ENCODE data around the gene SMYD4. TPM values are rescaled to one million over a fixed set of nuclear protein-coding genes. Genes with fewer than 3 reads are reported as not detected.
A peak's percentile ranks its signal among the peaks of the same experiment; 100 is the strongest.

The SMYD4 gene, protein sequence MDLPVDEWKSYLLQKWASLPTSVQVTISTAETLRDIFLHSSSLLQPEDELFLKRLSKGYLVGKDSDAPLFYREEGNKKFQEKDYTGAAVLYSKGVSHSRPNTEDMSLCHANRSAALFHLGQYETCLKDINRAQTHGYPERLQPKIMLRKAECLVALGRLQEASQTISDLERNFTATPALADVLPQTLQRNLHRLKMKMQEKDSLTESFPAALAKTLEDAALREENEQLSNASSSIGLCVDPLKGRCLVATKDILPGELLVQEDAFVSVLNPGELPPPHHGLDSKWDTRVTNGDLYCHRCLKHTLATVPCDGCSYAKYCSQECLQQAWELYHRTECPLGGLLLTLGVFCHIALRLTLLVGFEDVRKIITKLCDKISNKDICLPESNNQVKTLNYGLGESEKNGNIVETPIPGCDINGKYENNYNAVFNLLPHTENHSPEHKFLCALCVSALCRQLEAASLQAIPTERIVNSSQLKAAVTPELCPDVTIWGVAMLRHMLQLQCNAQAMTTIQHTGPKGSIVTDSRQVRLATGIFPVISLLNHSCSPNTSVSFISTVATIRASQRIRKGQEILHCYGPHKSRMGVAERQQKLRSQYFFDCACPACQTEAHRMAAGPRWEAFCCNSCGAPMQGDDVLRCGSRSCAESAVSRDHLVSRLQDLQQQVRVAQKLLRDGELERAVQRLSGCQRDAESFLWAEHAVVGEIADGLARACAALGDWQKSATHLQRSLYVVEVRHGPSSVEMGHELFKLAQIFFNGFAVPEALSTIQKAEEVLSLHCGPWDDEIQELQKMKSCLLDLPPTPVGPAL
- total RNA-seq (2022) (26.2 and 32.1 TPM in 2 replicates), Bru-seq, nascent RNA (percentile 65 among the genes with signal in this experiment), BruChase-seq, experiment 1, labeled RNA remaining after a 2-hour chase (percentile 67 among the genes with signal in this experiment), BruChase-seq, experiment 2, labeled RNA remaining after a 6-hour chase (percentile 62 among the genes with signal in this experiment)
- long read RNA-seq, full-length matches to known transcripts: 13 of 22 reads
- long read RNA-seq, partial matches to known transcripts: 2 of 22 reads
- long read RNA-seq, other reads (novel, unspliced or antisense): 7 of 22 reads

DNA sequence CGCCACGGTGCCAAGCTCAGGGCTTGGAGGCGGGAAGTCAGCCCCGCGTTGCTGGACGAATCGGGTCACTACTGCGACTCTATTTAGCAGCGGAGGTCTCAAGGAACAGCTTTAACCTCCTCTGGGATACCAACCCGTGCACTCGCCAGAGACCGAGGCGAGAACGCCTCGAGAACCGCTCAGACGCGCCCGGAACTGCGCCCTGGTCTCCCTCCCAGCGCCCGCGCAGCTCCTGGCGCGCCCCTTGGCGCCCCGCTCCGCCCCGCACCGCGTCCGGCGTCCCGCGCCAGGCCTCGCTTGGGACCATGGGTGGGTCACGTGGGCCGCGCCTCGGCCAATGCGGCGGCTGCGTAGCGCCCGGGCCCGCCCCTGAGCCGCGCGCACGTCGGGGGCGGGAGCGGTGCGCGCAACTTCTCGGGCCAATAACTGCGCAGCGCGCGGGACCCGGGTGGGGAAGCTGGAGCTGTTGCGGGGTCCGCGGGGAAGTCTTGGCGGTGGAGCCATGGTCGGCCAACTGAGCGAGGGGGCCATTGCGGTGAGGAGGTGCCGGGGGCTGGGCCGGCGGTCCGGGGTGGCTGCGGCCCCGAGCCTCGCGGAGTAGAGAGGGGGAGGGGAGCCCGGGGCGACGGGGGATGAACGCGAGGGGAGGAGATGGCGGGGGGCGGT, at the start of gene SMYD4, which contains the start of gene RPA1:
Gene SMYD4, minus strand, starts transcription at position 311 of the 666 bp plus-strand sequence. CDS start 1,908 bp downstream, outside the sequence.
Gene RPA1, plus strand, starts transcription at position 414 of the 666 bp plus-strand sequence. Its CDS starts 89 bp downstream, at position 503.
- CTCF ChIA-PET: interaction anchor here (0.5 to 0.8 kb wide), 3 partner anchors 116 to 480 kb away, joined by 3 to 4 read pairs (median 4); no protein-coding TSS in a partner anchor

DNA sequence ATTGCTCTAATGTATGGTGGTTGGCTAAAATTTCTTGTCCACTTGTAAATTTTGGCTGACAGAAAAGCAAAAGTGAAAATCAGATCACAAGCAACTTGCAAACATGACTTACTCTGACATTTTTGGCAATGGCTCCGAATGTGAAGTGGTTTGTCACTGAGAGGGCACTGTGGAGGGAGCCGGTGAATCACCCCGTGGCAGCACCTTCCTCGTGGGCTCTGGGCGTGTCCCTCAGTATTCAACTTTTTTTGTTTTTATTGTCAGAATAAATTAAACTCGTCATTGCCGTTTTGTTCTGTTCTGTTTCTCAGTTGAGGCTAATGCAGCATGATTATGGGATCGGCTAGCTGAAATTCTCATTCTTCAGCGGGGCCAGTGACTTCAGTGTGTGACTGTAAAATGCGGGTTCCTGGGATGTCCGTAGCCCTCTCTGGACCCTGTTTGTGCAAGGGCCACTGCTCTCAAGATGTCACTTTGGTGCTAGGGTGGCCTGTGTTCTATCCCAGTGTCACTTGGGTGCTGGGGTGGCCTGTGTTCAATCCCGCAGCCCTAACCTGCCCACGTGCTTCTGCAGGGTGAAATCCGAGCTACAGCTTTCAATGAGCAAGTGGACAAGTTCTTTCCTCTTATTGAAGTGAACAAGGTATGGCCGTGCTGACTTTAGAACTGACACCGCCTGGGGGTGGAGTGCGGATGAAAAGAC, 48.9 kb upstream of the SMYD4 start:
- DNase-seq: no peak
- Mint-ChIP-seq H3K4me3 (ENCODE audit: unreplicated experiment) (no peak overlapping the region), H3K4me1 (ENCODE audit: low read depth, unreplicated experiment) (no peaks in the 10 kb centered on the region), H3K27ac (ENCODE audit: unreplicated experiment) (no peak overlapping the region), H3K9me3 (ENCODE audit: unreplicated experiment) (no peaks in the 10 kb centered on the region), H3K27me3 (ENCODE audit: insufficient read depth, unreplicated experiment) (no peaks in the 10 kb centered on the region), H3K36me3 (ENCODE audit: insufficient read depth, unreplicated experiment) (peaks cover 73% of the 10 kb centered on the region)
- ChIA-PET POLR2A (interaction anchor here (0.6 kb wide), 1 partner anchor 196 kb away, joined by 3 read pairs; no protein-coding TSS in a partner anchor), CTCF (no interaction called here)
- BruUV-seq (replicated peaks): no TSS peak
- no peaks in the 10 kb centered on the region for H3K9me3 ChIP-seq
- H3K27me3 ChIP-seq (replicated peaks; ENCODE audit: control insufficient read depth, insufficient read depth, low read length): no peaks in the 10 kb centered on the region
- no peak overlapping the region for H3K4me3 ChIP-seq (ENCODE audit: low read depth, low read length)
- H3K4me1 ChIP-seq: no peaks in the 10 kb centered on the region
- intact Hi-C loops (cut with micrococcal nuclease; ENCODE audit: unreplicated experiment): no loop called here
- TF ChIP-seq, protein P1, sequence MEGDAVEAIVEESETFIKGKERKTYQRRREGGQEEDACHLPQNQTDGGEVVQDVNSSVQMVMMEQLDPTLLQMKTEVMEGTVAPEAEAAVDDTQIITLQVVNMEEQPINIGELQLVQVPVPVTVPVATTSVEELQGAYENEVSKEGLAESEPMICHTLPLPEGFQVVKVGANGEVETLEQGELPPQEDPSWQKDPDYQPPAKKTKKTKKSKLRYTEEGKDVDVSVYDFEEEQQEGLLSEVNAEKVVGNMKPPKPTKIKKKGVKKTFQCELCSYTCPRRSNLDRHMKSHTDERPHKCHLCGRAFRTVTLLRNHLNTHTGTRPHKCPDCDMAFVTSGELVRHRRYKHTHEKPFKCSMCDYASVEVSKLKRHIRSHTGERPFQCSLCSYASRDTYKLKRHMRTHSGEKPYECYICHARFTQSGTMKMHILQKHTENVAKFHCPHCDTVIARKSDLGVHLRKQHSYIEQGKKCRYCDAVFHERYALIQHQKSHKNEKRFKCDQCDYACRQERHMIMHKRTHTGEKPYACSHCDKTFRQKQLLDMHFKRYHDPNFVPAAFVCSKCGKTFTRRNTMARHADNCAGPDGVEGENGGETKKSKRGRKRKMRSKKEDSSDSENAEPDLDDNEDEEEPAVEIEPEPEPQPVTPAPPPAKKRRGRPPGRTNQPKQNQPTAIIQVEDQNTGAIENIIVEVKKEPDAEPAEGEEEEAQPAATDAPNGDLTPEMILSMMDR (IDR thresholded peaks at IDR 0.05; ENCODE audit: insufficient read depth in 1 of 2, low read depth in 1 of 2, low read length in 1 of 2, severe bottlenecking in 1 of 2, unreplicated experiment in 1 of 2): no peak
- H3K36me3 ChIP-seq (ENCODE audit: control insufficient read depth, insufficient read depth, low read length): peaks cover 8% of the 10 kb centered on the region

More for the DNA sequence above, at the start of gene SMYD4, which contains the start of gene RPA1:
- peaks cover 37% of the 10 kb centered on the region for H3K36me3 Mint-ChIP-seq (ENCODE audit: insufficient read depth, unreplicated experiment)
- peak within 1 kb of the TSS; percentile 67 for H3K27ac Mint-ChIP-seq (ENCODE audit: unreplicated experiment)
- POLR2A ChIA-PET: interaction anchor here (0.9 to 2.0 kb wide), 3 partner anchors 19 to 113 kb away, joined by 4 to 14 read pairs (median 8); no protein-coding TSS in a partner anchor
- peaks cover 22% of the 10 kb centered on the region for H3K4me1 Mint-ChIP-seq (ENCODE audit: low read depth, unreplicated experiment)
- peak; percentile 86 to 94 for DNase-seq
- H3K27me3 Mint-ChIP-seq (ENCODE audit: insufficient read depth, unreplicated experiment): no peaks in the 10 kb centered on the region
- H3K9me3 Mint-ChIP-seq (ENCODE audit: unreplicated experiment): no peaks in the 10 kb centered on the region
- Histone ChIP-seq H3K9me3 (no peaks in the 10 kb centered on the region), H3K4me1 (no peaks in the 10 kb centered on the region), H3K4me3 (ENCODE audit: low read depth, low read length) (peak within 1 kb of the TSS; percentile 97), H3K36me3 (ENCODE audit: control insufficient read depth, insufficient read depth, low read length) (no peaks in the 10 kb centered on the region; the same call in 1 of the 2 replicates), H3K27me3 (replicated peaks; ENCODE audit: control insufficient read depth, insufficient read depth, low read length) (no peaks in the 10 kb centered on the region)
- no TSS peak for BruUV-seq (replicated peaks)
- intact Hi-C loops (cut with micrococcal nuclease; ENCODE audit: unreplicated experiment): no loop called here
- H3K4me3 Mint-ChIP-seq (ENCODE audit: unreplicated experiment): peak within 1 kb of the TSS; percentile 96
- TF ChIP-seq, protein P1 (IDR thresholded peaks at IDR 0.05; ENCODE audit: insufficient read depth in 1 of 2, low read depth in 1 of 2, low read length in 1 of 2, severe bottlenecking in 1 of 2, unreplicated experiment in 1 of 2): no peak

Data from Caco-2 (cell line).